HCT116 (cell line): ENCODE measurements around the gene DPEP3. TPM values are rescaled to one million over a fixed set of nuclear protein-coding genes. Genes with fewer than 3 reads are reported as not detected.

ENCODE experiments used
- ATAC-seq: fragments of 200-7000 bp; cut with Tn5 transposase; 2 replicates; pipeline ENCODE4 v1.9.1; 2020; ENCODE audit warnings: mild to moderate bottlenecking, moderate library complexity
- BruUV-seq: library from RNA; stranded (reverse); fragments of 400-500 nt; replicated peaks from 2 replicates; lab custom pipeline; 2021; lab: Mats Ljungman, UMichigan
- CTCF ChIA-PET: fragments of 300-600 bp; sonication (Branson Sonifier 250); formaldehyde crosslinking; loops from one replicate; lab custom pipeline; 2021; ENCODE audit warnings: antibody characterized with exemption; lab: Charles Lee
- POLR2A ChIA-PET: fragments of 300-600, 350-600 bp; sonication (Branson Sonifier 250); formaldehyde crosslinking; loops from one replicate; lab custom pipeline; 2021; ENCODE audit warnings: antibody characterized with exemption; lab: Charles Lee
- RAD21 ChIA-PET, 2 experiments: fragments of 300-600 bp; sonication (Branson Sonifier 250); formaldehyde crosslinking; loops; one replicate each; lab custom pipeline; 2023; ENCODE audit warnings: low total read pairs in 2 of 2; ENCODE audit not compliant: uncharacterized antibody in 2 of 2, unreplicated experiment in 2 of 2, low non-redundant PET in 1 of 2; lab: Charles Lee
- DNase-seq: peaks from one replicate; pipeline ENCODE4 v3.0.0-alpha.2; 2010; ENCODE audit warnings: low read depth, low spot score
- H2AFZ ChIP-seq: fragments of 200-600 bp; shearing (Covaris generic), sonication (generic); 2 replicates; pipeline ENCODE4 v1.6.1; 2017; ENCODE audit warnings: low read depth, mixed run types, mixed read lengths, antibody characterized with exemption, low read length; ENCODE audit not compliant: poor library complexity, severe bottlenecking
- H3K27ac ChIP-seq: 2 replicates; pipeline ENCODE4 v1.5.1; 2012; ENCODE audit warnings: low read depth, low read length
- H3K27me3 ChIP-seq: fragments of 200-600 bp; sonication (generic); 2 replicates; pipeline ENCODE4 v1.6.1; 2016; ENCODE audit warnings: mixed run types, low read length, mixed read lengths; ENCODE audit not compliant: insufficient read depth
- H3K36me3 ChIP-seq, 2 experiments: fragments of 200-500 bp in 1 of 2; fragments of 200-600 bp in 1 of 2; sonication (Bioruptor generic) in 1 of 2; sonication (generic) in 1 of 2; 2 replicates each; pipeline versions ENCODE4 v1.5.1 to v1.6.1; 2014 to 2016; ENCODE audit warnings: low read length in 2 of 2, inconsistent platforms in 1 of 2, mixed read lengths in 1 of 2, mixed run types in 1 of 2; ENCODE audit not compliant: insufficient read depth in 2 of 2, control insufficient read depth in 1 of 2
- H3K4me1 ChIP-seq, 2 experiments: fragments of 200-600 bp in 1 of 2; sonication (generic) in 1 of 2; 2 replicates each; pipeline versions ENCODE4 v1.5.1 to v1.6.1; 2012 to 2017; ENCODE audit warnings: low read length in 2 of 2, inconsistent platforms in 1 of 2, mild to moderate bottlenecking in 1 of 2, mixed read lengths in 1 of 2, mixed run types in 1 of 2, moderate library complexity in 1 of 2; ENCODE audit not compliant: insufficient read depth in 2 of 2, control insufficient read depth in 1 of 2
- H3K4me2 ChIP-seq: fragments of 200-600 bp; sonication (generic); 2 replicates; pipeline ENCODE4 v1.6.1; 2017; ENCODE audit warnings: mixed run types, low read length, mixed read lengths
- H3K4me3 ChIP-seq, 2 experiments: fragments of 200-600 bp in 1 of 2; sonication (generic) in 1 of 2; replicated peaks in 1 of 2; 2 replicates each; pipeline ENCODE4 v1.5.1; 2011 to 2016; ENCODE audit warnings: low read length in 2 of 2, control low read depth in 1 of 2, low read depth in 1 of 2, mild to moderate bottlenecking in 1 of 2, mixed read lengths in 1 of 2, mixed run types in 1 of 2
- H3K79me2 ChIP-seq: fragments of 200-600 bp; sonication (generic); 2 replicates; pipeline ENCODE4 v1.6.1; 2017; ENCODE audit warnings: mild to moderate bottlenecking, mixed run types, low read length, moderate library complexity, mixed read lengths; ENCODE audit not compliant: insufficient read depth
- H3K9ac ChIP-seq: fragments of 200-600 bp; sonication (generic); 2 replicates; pipeline ENCODE4 v1.6.1; 2016; ENCODE audit warnings: low read length, mixed read lengths
- H3K9me2 ChIP-seq: fragments of 200-600 bp; sonication (generic), shearing (Covaris generic); 2 replicates; pipeline ENCODE4 v1.6.1; 2017; ENCODE audit warnings: mixed run types, mild to moderate bottlenecking, moderate library complexity; ENCODE audit not compliant: insufficient read depth
- H3K9me3 ChIP-seq, 2 experiments: fragments of 200-500 bp in 1 of 2; fragments of 200-600 bp in 1 of 2; sonication (Bioruptor generic) in 1 of 2; sonication (generic) in 1 of 2; 2 replicates each; pipeline ENCODE4 v1.6.1; 2014 to 2017; ENCODE audit warnings: low read length in 2 of 2, mixed read lengths in 2 of 2, inconsistent platforms in 1 of 2, low read depth in 1 of 2, mild to moderate bottlenecking in 1 of 2, mixed run types in 1 of 2, moderate library complexity in 1 of 2; ENCODE audit not compliant: control insufficient read depth in 1 of 2, insufficient read depth in 1 of 2
- H4K20me1 ChIP-seq: fragments of 200-600 bp; sonication (generic), shearing (Covaris generic); 2 replicates; pipeline ENCODE4 v1.6.1; 2017; ENCODE audit warnings: mixed run types, mild to moderate bottlenecking, moderate library complexity; ENCODE audit not compliant: insufficient read depth
- CBX3 ChIP-seq: IDR thresholded peaks from 2 replicates; pipeline ENCODE4 v1.6.1; 2012; ENCODE audit warnings: low read depth
- EZH2 ChIP-seq: fragments of 200-600 bp; sonication (generic); IDR thresholded peaks from 2 replicates; pipeline ENCODE4 v1.6.1; 2017; ENCODE audit warnings: antibody characterized with exemption, mixed run types
- POLR2A ChIP-seq: IDR thresholded peaks from 2 replicates; pipeline ENCODE4 v1.7.0; 2011; ENCODE audit warnings: borderline replicate concordance; ENCODE audit not compliant: insufficient read depth, insufficient read length; ENCODE audit errors: extremely low read depth
- POLR2AphosphoS5 ChIP-seq: IDR thresholded peaks from 2 replicates; pipeline ENCODE4 v1.6.1; 2011; ENCODE audit warnings: mild to moderate bottlenecking, low read depth, low read length, moderate library complexity
- SIN3A ChIP-seq: IDR thresholded peaks from 2 replicates; pipeline ENCODE4 v1.6.1; 2012; ENCODE audit warnings: low read depth
- SP1 ChIP-seq: IDR thresholded peaks from 2 replicates; pipeline ENCODE4 v1.6.1; 2012; ENCODE audit warnings: low read depth
- TCF7L2 ChIP-seq: IDR thresholded peaks from 2 replicates; pipeline ENCODE4 v1.7.0; 2011; ENCODE audit warnings: borderline replicate concordance, inconsistent platforms; ENCODE audit not compliant: insufficient read depth, insufficient read length; ENCODE audit errors: extremely low read depth
- YY1 ChIP-seq: IDR thresholded peaks from 2 replicates; pipeline ENCODE4 v1.6.1; 2011; ENCODE audit warnings: low read length, low read depth, moderate library complexity, mild to moderate bottlenecking; ENCODE audit not compliant: insufficient replicate concordance; ENCODE audit errors: extremely low read depth
- ZBTB33 ChIP-seq: IDR thresholded peaks from 2 replicates; pipeline ENCODE4 v1.6.1; 2011; ENCODE audit warnings: mild to moderate bottlenecking, low read length, moderate library complexity; ENCODE audit not compliant: insufficient replicate concordance; ENCODE audit errors: extremely low read depth
- intact Hi-C: fragments of 100-400 bp; cut with micrococcal nuclease; formaldehyde crosslinking; loops from 2 replicates; pipeline ENCODE4 v1.10.0; 2022
- total RNA-seq: library from RNA; stranded (reverse); gene quantifications from one replicate; pipeline ENCODE4 v1.2.1, GENCODE V29; 2021; ENCODE audit not compliant: unreplicated experiment

The DPEP3 gene
- total RNA-seq, 1 experiment from 2014 or later, result not detected

- TF ChIP-seq YY1, result no peak
- TF ChIP-seq EZH2, result no peak
- TF ChIP-seq TCF7L2, result no peak
- no peak for TF ChIP-seq POLR2A
- TF ChIP-seq CBX3, result no peak
- TF ChIP-seq POLR2AphosphoS5, result no peak
- TF ChIP-seq ZBTB33, result no peak
- no peak for TF ChIP-seq SIN3A
- TF ChIP-seq SP1, result no peak
- ChIA-PET RAD21 (no interaction called here), CTCF (no interaction called here), POLR2A (no interaction called here)
- no peaks in the 10 kb centered on the region for H3K79me2 ChIP-seq
- H3K4me3 ChIP-seq, result no peak overlapping the region
- no peaks in the 10 kb centered on the region for H4K20me1 ChIP-seq
- DNase-seq (no peak), ATAC-seq (no peak)
- H3K36me3 ChIP-seq, result no peaks in the 10 kb centered on the region
- no peak overlapping the region for H3K9ac ChIP-seq
- BruUV-seq, result no TSS peak
- no peak overlapping the region for H3K27ac ChIP-seq
- no peaks in the 10 kb centered on the region for H3K9me3 ChIP-seq
- H3K27me3 ChIP-seq, result no peaks in the 10 kb centered on the region
- H3K4me2 ChIP-seq, result no peak overlapping the region
- no peak overlapping the region for H2AFZ ChIP-seq
- intact Hi-C loops, result no loop called here
- no peaks in the 10 kb centered on the region for H3K9me2 ChIP-seq
- peaks cover 0 to 3% of the 10 kb centered on the region in 2 experiments; a peak in 2 of 4 replicates for H3K4me1 ChIP-seq
Measured at GRCh38 chr16:68000450-68000849, 20.2 kb upstream of the DPEP3 start.
